Measurements from ENCODE around the gene WIF1. TPM values are rescaled to one million over a fixed set of nuclear protein-coding genes. Genes with fewer than 3 reads are reported as not detected.

WIF1 gene
- total and polyA plus RNA-seq, 8 donors = 0.10 to 11.1 (median 3.6) TPM; not detected in 3

DNA sequence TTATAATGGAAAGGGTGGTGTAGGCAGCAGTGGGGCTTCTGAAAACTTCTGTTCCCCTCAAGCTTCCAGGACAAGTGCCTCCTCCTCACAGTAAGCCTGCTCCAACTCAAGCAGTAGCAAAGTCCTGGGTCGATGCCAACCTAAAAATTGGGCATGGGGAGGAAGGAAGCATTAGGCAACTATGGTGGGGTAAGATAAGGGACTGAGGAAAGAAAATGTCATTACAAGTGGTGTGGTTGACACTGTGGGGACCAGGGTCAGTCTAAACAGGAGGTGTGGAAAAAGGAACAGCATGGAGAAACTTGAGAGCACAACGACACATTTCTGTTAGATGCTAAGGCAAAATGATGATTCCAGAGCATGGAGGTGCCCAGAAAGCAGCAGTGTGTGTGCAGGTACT lies 34.9 kb downstream of the WIF1 start:
- intact Hi-C loops (cut with DNase I; ENCODE audit: low total_unique reads) = no loop called here
- 67 to 81% (median 73%) methylated on average over 2 of the region's 2 CpGs for WGBS, 5 donors
- DNase-seq = no peak
- H3K4me1 ChIP-seq = no peaks in the 10 kb centered on the region
- no peaks in the 10 kb centered on the region for H3K36me3 ChIP-seq
- no peak overlapping the region for H3K27ac ChIP-seq
- H3K27me3 ChIP-seq = peaks cover 0 to 11% (median 0%) of the 10 kb centered on the region in 3 donors
- no peak overlapping the region for H3K4me3 ChIP-seq
- no peaks in the 10 kb centered on the region for H3K9me3 ChIP-seq
- TF ChIP-seq POLR2AphosphoS5 (IDR thresholded peaks at IDR 0.05) (no peak), POLR2A (IDR thresholded peaks at IDR 0.05) (no peak)

DNA sequence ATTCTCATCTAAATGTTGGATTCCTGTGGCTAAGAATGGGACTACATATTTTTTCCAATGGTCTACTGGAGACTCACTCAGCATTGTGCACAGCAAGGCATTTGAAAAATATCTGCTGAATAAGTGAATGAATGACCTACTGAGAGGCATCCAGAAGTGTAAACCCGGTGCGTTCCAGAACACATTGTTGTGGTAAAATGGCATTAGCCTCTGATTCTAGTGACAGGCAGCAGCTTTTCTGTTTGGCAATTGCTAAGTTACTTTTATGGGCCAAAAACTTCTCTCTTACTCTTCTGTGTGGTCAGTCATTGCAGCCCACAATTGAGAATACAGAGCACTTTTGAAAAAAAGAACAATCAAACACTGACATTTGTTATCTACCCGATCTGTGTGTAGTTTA lies 36.5 kb downstream of the WIF1 start:
- H3K36me3 ChIP-seq = no peaks in the 10 kb centered on the region
- H3K9me3 ChIP-seq = no peaks in the 10 kb centered on the region
- TF ChIP-seq EP300 (IDR thresholded peaks at IDR 0.05) (no peak), POLR2AphosphoS5 (IDR thresholded peaks at IDR 0.05) (no peak)
- H3K4me1 ChIP-seq = no peaks in the 10 kb centered on the region
- no peak for DNase-seq
- no peak overlapping the region for H3K27ac ChIP-seq
- H3K27me3 ChIP-seq = peaks cover 0 to 5% (median 0%) of the 10 kb centered on the region in 3 donors
- WGBS, 5 donors = 60 to 84% (median 76%) methylated on average over 3 of the region's 3 CpGs
- intact Hi-C loops (cut with DNase I; ENCODE audit: low total_unique reads) = no loop called here
- no peak overlapping the region for H3K4me3 ChIP-seq

DNA sequence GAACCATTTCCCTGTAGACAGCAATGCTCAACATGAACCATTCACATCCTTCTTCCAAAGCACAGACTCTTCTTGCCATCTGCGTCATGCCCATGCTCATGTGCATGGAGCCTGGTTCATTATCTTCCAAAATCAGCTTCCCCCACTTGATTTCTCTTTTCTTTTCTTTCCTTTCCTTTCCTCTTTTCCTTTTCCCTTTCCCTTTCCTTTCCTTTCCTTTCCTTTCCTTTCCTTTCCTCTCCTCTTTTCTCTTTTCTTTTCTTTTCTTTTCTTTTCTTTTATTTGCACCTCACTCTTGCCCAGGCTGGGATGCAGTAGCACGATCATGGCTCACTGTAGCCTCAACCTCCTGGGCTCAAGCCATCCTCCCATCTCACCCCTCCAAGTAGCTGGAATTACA lies 37.5 kb downstream of the WIF1 start:
- Histone ChIP-seq H3K4me1 (no peaks in the 10 kb centered on the region), H3K4me3 (no peak overlapping the region), H3K27me3 (no peaks in the 10 kb centered on the region), H3K27ac (no peak overlapping the region), H3K36me3 (no peaks in the 10 kb centered on the region), H3K9me3 (no peaks in the 10 kb centered on the region)
- intact Hi-C loops (cut with DNase I; ENCODE audit: low total_unique reads) = no loop called here
- TF ChIP-seq POLR2A (IDR thresholded peaks at IDR 0.05) = no peak
- TF ChIP-seq, protein P1, sequence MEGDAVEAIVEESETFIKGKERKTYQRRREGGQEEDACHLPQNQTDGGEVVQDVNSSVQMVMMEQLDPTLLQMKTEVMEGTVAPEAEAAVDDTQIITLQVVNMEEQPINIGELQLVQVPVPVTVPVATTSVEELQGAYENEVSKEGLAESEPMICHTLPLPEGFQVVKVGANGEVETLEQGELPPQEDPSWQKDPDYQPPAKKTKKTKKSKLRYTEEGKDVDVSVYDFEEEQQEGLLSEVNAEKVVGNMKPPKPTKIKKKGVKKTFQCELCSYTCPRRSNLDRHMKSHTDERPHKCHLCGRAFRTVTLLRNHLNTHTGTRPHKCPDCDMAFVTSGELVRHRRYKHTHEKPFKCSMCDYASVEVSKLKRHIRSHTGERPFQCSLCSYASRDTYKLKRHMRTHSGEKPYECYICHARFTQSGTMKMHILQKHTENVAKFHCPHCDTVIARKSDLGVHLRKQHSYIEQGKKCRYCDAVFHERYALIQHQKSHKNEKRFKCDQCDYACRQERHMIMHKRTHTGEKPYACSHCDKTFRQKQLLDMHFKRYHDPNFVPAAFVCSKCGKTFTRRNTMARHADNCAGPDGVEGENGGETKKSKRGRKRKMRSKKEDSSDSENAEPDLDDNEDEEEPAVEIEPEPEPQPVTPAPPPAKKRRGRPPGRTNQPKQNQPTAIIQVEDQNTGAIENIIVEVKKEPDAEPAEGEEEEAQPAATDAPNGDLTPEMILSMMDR (IDR thresholded peaks at IDR 0.05) = no peak
- no peak for TF ChIP-seq EP300 (IDR thresholded peaks at IDR 0.05)
- TF ChIP-seq POLR2AphosphoS5 (IDR thresholded peaks at IDR 0.05) = no peak
- DNase-seq = no peak
- WGBS, 5 donors = 89 to 96% (median 93%) methylated on average over 2 of the region's 2 CpGs

DNA sequence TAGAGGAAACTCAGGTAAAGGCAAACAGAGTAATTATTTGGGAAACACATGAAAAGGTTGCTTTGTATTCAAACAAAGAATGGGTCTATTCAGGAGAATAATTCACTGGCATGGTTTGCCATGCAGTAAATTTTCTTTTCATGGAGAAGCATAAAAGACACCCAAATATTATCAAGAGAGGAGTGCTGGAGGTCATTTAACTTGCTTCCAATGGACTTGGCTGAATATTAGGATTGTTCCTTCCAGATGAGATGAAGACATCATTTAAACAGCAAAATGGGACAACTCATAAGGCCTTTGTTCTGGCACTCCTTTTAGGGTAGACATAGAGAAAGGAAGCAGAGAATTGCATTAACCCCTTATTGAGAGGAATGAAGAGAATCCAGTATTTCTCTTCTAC lies 38.7 kb downstream of the WIF1 start:
- H3K4me3 ChIP-seq = no peak overlapping the region
- TF ChIP-seq POLR2A (IDR thresholded peaks at IDR 0.05) (no peak), POLR2AphosphoS5 (IDR thresholded peaks at IDR 0.05) (no peak), EP300 (IDR thresholded peaks at IDR 0.05) (no peak)
- TF ChIP-seq, protein P1 (IDR thresholded peaks at IDR 0.05) = no peak
- H3K27ac ChIP-seq = no peak overlapping the region
- no peaks in the 10 kb centered on the region for H3K4me1 ChIP-seq
- no peaks in the 10 kb centered on the region for H3K36me3 ChIP-seq
- DNase-seq = no peak
- intact Hi-C loops (cut with DNase I; ENCODE audit: low total_unique reads) = no loop called here
- H3K27me3 ChIP-seq = peaks cover 0 to 6% (median 0%) of the 10 kb centered on the region in 3 donors
- no peaks in the 10 kb centered on the region for H3K9me3 ChIP-seq

DNA sequence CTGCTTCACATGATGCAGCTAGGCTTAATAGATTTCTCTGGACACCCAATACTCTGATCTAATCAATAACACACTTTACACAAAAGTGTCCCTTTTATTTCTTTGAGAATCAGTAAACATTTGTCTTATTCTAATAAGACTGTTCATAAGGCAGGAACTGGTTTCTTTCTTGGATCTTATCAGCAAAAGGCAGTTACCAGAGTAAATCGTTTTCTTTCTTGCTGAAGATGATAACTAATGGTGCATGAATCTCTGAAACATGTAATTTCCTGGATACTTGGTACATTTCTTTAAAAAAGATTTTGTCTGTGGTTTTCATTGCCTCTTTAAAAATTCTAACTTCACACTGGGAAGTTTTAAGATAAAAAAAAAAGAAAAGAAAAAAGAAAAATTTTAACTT lies 39.6 kb downstream of the WIF1 start:
- no peak for DNase-seq
- Histone ChIP-seq H3K27ac (no peak overlapping the region), H3K27me3 (peaks cover 0 to 6% (median 0%) of the 10 kb centered on the region in 3 donors), H3K4me1 (no peaks in the 10 kb centered on the region), H3K36me3 (no peaks in the 10 kb centered on the region), H3K4me3 (no peak overlapping the region), H3K9me3 (no peaks in the 10 kb centered on the region)
- WGBS, 5 donors = 13 to 33% (median 13%) methylated on average over 1 of the region's 1 CpG
- intact Hi-C loops (cut with DNase I; ENCODE audit: low total_unique reads) = no loop called here
- TF ChIP-seq POLR2AphosphoS5 (IDR thresholded peaks at IDR 0.05) (no peak), POLR2A (IDR thresholded peaks at IDR 0.05) (no peak), EP300 (IDR thresholded peaks at IDR 0.05) (no peak)
- TF ChIP-seq, protein P1 (IDR thresholded peaks at IDR 0.05) = no peak

Measured in stomach (tissue), 9 donors.